CD4-positive, alpha-beta T cell treated with Interleukin-21 for 1 hour (primary cell): ENCODE measurements around the gene OSGEP.

ENCODE experiments used
- DNase-seq: peaks from one replicate; pipeline ENCODE4 v3.0.0-alpha.2; 2020

OSGEP gene

GRCh38 chr14:20428802-20429201, 25.8 kb downstream of the OSGEP start:
- DNase-seq, result no peak

- no peak for DNase-seq
Observed at GRCh38 chr14:20428010-20428365, 26.6 kb downstream of the OSGEP start.

DNA sequence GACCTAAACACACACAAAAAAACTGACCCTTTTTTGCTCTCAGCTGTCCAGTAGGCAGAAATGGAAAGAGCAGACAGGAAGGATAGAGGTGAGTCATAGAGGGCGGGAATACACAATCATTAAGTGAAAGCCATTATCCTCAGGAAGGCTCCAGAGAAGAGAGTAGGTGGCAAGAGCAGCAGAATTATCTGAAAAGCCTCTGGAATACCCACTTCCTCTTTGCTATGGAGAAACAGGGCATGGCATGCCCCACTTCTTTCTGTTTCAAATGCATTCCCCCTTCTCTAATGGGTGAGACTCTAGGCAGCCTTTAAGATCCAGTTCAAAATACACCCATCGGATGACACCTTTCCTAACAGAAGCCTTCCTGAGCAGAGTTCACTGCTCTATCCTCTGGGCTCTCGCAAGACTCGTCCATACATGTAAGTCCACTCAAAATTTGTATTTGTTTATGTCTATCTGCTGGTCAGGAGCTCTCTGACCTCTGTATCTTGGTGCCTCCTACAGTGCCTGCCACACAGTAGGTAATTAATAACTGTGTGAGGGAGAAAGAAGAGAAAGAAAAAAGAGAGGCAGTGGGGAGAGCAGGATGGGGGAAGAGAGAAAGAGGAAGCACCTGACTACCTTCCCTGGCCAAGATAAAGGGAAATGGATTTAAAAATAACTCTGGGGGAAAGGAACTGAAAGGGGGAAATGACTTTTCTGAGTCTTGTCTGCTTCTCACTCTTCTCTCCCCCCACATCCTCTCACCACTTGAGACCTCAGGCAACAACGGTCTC, 27.2 kb downstream of the OSGEP start:
- no peak for DNase-seq

DNA sequence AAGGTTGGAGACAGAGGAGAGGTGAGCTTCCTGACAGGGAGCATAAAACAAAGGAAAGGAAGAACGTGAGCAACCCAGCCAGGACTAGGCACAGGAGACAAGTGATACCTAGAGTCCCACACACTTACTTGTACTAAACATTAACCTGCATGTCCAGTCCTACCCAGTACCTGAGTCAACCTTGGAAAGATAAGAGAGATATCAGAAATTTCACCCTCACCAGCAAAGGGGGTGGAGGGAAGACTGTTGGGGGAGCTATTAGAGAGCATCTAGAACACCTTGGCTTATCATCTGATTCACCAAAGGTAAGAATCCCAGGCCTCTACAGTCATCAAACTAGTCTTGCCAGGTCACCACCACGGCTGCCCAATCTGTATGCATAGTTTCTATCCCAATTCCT, 29.8 kb downstream of the OSGEP start:
- DNase-seq, result no peak

DNA sequence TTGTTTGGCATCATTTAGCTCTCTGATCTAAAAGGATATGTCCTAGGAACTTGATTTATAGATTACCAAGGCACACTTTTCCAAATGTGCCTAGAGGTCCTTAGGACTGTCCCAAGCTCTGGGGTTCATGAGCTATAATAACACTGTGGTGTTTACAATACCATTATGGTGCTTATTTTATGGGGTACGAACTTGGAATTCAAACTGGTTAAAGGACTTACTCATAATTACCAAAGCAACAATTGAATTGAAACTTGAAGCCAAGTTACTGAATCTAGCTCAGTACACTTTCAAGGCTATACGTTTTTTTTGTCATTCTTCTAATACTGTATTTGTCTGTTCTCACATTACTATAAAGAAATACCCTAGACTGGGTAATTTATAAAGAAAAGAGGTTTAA, 31.7 kb downstream of the OSGEP start:
- DNase-seq, result no peak

DNA sequence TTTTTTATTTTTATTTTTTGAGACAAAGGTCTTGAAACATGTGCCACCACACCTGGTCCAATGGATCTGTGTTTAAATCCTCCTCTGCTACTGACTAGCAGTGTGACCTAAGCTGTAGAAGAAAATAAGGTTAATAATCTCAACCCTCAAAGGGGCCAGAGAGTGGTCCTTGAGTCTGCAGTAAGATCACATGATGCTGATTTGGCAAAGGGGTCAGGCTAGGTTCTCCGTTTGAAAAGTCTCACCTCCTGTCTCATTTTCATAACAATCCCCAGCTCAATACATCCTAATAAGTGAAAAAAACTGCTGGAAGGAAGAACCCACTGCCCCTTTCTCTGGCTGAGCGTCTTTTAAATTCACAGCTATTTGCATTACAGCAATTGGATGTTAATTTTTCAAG, 33.3 kb downstream of the OSGEP start:
- no peak for DNase-seq

- DNase-seq, result no peak
Observed at GRCh38 chr14:20419419-20419818, 35.2 kb downstream of the OSGEP start.

GRCh38 chr14:20418501-20418909, 36.1 kb downstream of the OSGEP start:
- no peak for DNase-seq

- no peak for DNase-seq
Observed at GRCh38 chr14:20417250-20418186, 37.1 kb downstream of the OSGEP start.

DNA sequence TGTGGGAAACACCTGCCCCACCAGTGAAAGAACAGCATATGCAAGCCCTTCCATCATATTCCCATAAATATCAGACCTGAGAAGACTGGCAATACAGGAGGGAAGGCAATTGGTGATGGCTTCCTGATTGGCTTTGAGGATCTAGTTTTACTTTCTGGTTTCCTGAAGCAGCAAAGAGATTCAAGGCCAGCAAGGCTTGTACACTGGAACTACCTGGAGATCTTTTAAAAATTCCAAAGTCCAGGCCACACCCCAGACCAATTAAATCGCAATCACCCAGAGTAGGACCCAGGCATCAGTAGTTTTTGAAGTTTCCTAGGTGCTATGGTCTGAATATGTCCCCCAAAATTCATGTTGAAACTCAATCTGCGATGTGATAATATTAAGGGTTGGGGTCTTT, 38.4 kb downstream of the OSGEP start:
- DNase-seq, result no peak

DNA sequence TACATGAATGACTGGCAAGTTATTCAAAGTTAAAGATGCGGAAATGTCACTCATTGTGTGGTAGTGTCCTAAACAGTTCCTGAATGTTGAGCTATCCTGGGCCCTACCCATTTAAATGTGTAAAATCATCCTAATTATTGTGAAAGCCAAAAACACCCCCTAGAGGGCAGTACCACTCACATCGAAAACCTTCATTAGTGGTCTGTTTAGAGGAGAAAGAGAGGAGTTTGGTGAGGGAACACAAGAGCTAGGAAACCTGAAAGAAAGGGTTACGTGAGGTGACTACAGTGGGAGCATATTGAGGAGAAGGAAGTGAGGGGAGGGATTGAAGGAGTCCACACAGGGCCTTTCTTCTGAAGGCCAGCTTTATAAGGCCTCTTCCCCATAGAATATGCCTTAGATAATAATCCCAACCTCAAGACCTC, 38.8 kb downstream of the OSGEP start:
- peak; percentile 71 for DNase-seq

DNA sequence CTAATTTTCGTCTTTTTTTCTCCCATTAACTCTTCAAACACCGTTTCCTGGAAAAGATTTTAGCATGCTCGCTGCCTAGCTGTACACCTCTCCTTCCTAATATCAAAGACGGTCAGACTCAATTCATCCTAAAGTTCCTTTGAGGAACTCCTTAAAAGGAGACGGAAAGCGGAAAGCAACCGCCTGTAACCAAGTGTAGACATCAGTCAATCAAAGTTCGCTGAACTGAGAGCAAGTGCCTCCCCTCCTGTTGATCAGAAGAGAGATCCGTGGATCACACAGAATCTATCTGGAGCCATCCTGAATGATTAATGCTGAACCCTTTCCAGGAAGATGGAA, 40.9 kb downstream of the OSGEP start:
- peak; percentile 43 for DNase-seq

DNA sequence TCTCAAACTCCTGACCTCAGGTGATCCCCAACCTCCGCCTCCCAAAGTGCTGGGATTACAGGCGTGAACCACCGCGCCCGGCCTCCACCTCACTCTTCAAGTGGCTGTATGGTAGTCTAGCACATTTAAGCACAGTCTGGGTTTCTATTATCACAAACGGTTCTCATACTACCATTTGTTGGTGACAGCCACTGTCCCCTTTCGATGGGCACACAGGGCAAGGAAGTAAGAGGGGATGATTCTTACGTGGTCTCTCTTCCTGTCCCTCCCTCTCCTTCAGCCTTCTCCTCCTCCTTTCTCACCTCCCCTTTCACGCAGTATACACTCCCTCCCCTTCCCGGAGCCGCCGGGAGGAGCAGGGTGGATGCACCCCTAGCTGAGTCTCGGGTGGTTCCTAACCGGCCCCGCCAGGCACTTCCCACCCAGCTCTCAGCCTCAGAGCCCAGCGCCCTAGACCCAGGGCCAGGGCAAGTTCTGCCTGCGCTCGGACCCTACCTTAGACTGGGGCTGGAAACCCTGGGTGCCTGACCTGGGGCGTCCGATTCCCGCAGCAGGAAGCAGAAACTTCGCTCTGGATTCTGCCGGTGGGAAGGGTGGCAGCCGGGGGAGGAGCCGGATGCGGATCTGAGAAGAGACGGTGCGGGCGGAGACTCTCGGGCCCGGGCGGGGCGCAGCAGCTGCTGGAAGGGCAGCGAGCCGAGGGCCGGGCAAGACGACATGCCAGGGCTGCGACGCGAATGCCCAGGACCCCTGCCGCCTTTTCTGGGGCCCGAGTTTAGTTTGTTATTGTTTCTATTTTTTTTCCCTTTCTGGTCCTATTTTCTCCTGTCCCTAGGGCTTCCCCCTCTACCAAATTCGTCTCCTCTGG, 41.5 kb downstream of the OSGEP start, which contains the start of gene TEP1:
Gene TEP1, minus strand, starts transcription at position 626 of the 868 bp plus-strand sequence. CDS start 5,062 bp downstream, outside the sequence.
- DNase-seq, result peak; percentile 71

DNA sequence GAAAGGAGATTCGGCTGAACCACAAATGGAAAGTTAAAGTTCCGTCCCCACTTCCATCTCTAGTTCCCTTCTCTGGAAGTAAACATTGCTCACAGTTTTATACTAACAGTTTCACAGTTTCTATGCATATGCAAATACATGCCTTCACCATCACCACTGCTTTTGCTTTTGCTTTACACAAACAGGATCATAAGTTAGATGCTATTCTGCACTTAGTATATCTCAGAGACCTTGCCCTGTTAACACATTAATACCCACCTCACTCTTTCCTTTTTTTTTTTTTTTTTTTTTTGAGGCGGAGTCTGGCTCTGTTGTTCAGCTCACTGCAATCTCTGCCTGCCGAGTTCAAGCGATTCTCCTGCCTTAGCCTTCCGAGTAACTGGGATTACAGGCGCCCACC, 42.2 kb downstream of the OSGEP start:
- peak; percentile 48 for DNase-seq

- DNase-seq, result no peak
Observed at GRCh38 chr14:20409226-20409625, 45.4 kb downstream of the OSGEP start.

DNA sequence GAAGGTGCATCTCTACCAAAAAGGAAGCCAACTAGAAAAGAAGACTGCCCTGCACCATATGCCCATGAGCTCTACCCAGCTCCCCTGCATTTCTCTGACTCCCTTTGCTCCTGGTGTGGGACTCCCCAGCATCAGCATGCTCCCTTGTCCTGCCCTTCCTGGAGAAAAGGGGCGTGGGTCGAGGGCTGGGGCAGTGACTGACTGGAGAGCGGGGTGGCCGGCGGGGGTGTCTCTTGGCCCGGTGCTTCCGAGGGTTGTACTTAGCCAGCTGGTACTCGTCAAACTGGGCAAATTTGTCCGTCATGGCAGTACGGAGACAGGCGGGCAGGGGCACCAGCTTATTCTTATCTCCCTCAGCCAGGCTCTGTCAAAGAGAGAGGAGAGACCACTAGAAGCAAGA, 51.1 kb downstream of the OSGEP start:
- no peak for DNase-seq

DNA sequence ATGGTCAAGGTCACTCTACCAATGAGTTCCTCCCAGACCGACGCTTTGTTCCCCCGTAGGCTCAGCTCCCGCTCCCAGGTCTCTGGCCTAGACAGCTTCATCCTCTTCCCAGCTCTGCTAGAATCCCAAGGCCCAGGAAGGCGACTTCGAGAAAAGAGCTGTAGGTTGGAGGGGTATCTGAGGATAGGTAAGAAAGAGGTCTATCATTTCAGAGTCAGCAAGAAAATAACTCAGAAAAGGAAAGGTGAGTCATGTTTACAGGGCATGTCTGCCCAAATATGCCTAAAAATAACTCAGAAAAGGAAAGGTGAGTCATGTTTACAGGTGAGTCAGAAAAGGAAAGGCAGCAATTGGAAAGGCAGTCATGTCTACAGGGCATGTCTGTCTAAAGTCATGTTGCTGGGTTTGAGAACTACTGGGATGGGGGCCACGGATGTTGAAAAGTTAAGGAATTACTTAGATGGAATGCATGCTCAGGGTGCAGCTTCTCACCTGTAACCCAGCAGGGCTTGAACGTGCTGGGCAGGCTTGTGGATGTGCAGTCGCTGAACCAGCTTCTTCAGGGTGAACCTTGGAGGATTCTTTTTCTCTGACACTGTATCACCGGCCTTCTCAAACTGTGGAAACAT, 53.5 kb downstream of the OSGEP start:
- DNase-seq, result no peak

GRCh38 chr14:20400589-20400964, 54.0 kb downstream of the OSGEP start:
- DNase-seq, result no peak

- no peak for DNase-seq
Observed at GRCh38 chr14:20397511-20397910, 57.1 kb downstream of the OSGEP start.
